ENCODE measurements around the gene RNF207.

RNF207 gene

DNA sequence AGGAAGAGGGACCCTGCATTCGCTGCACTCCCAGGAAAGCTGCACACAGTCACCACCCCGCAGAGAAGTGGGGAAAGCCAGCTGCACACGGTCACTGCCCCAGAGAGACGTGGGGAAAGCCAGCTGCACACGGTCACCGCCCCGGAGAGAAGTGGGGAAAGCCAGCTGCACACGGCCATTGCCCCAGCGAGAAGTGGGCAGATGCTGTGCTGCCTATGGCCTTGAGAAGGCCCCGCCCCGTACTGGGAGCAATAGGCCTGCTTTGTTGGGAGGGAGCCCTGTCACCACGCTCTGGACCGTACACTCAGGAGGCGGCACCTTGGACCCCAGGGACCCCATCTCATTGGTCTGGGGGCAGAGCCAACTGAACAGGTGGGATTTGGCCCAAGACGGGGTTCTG is 59.2 kb downstream of the RNF207 start:
- DNase-seq = no peak

DNA sequence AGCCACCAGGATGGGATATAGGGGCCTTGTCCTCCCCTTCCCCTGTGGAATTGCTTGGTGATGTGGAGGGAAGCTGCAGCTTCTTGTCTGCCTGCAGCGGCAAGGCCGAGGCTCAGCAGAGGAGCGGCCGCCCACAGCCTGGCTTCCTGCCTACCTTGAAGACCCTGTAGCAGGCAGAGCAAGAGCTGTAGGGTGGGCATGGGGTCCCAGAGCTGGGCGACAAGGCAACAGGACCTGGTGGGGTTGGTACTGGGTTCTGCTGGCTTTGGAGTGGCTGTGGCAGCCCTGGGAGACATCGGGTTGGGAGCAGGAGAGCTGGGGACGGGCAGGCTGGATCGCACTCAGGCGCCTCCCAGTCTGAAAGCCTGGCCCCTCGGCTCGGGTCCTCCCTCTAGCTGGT is 60.7 kb downstream of the RNF207 start:
- DNase-seq = no peak

DNA sequence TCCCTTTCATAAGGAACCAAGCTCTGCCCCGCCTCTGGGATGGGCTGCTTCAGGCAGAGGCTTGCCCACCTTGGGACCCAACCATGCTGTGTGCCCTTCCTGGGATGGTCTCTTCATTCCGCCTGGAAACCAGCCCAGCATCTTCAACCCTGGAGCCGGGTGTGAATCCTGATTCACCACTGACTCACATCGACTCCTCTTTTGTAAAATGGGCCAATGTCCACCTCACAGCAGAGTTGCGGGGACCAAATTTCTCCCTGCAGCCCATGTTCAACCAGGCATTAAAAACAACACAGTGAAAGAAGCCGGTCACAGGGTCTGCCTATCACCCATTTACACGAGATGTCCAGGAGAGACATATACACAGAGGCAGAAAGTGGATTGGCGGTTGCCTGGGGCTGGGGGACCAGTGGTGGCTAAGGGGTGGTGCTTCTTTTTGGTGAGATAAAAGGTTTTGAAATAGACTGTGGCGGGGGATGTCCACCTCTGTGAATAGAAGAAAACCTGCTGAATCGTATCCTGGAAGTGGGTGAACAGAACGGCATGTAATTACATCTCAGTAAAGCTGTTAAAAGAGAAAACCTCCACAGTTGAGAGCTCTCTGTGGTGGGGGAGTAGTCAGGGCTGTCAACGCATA is 61.9 kb downstream of the RNF207 start:
- DNase-seq = no peak

DNA sequence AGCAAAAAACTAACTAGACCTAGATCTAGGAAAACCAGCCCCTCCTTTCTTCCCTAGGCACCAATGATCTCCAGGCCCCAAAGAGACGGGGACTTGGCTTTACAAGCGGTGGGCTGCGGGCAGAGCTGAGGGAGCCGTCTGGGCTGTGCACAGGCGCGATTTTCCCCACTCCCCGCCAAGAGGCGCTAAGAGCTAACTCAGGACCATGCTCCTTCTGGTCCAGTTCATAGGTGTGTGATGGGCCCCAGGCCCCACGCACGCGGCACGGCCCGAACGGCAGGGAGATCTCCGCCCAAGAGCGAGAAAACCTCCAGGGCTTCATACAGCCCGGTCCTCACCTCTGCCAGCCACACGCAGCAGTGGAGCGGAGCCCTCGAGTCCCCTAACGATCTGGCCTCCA is 62.5 kb downstream of the RNF207 start:
- DNase-seq = no peak

DNA sequence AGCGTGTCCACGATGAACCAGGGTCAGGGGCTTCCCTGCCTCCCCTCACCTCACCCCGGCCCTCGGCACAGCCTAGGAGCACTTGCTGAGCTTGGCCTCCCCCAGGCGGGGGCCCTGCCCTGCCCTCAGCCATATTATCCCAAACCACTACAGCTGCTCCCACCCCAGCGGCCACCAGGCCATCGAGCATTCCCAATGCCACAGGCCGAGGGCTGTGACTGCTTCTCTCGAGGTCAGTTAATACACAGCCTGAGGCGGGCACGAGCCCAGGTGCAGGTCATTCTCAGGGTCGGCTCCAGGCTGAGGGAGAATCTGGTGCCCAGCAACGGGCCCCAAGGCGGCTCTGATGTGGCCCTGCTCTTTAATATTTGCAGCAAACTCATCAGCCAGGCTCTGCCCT is 63.4 kb downstream of the RNF207 start:
- no peak for DNase-seq

DNA sequence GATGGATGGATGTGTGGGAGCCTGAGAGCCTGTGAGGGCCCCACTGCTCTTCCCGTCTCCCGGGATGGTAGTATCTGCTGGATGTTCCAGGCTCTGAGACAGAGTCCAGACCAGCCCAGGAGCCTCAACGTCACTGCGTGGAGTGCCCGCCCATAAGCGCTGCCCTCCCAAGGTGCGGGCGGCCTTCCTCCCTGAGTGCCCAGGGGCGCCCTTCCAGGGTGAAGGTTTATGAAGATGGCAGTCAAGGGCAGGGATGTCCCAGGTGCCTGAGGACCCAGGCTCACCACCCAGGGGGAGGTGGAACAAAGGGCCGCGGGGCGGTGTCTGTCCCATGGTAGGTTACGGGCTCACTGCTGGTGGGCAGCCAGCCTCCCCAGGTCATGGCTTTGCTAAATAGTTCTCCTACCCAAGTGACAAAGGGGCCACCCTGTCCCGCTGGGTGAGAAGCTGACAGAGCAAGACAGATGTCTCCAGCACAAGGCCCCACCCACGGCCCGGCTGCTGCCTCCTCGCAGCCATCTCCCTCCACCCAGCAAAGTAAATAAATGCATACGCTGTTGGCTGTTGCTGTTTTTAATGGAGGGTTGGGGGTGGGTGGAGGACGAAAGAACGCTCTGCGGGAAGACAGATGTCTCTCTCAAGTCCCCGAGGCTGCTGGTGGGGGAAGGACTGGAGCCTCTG is 63.9 kb downstream of the RNF207 start:
- no peak for DNase-seq

DNA sequence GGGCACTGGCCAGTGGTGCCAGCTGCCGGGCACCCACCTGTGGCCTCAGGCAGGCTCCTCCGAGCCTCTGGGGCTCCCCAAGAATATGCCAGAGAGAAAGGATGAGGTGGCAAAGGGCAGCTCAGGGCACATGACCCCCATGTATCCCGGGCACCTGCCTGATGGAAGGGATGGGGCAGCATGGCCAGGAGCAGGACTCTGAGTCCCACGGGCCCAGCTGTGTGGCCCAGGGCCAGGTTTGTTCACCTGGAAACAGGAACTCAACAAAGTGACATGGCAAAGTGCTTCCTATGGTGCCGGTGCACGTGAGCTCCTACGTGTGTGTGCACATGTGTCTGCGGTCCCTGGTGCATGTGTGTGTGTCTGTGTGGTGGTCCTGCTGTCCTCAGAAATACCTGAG is 64.5 kb downstream of the RNF207 start:
- no peak for DNase-seq

Data from hypothalamus (tissue), 51 donors.